Endothelial cell of umbilical vein (primary cell): ENCODE data around the gene GAPVD1. TPM values are rescaled to one million over a fixed set of nuclear protein-coding genes. Genes with fewer than 3 reads are reported as not detected.

Experiments
- BruUV-seq: library from RNA; stranded (reverse); fragments of 400-500 nt; replicated peaks from 2 replicates; lab custom pipeline; 2021; lab: Mats Ljungman, UMichigan
- CTCF ChIA-PET: fragments of 300-600, 350-600 bp; sonication (Branson Sonifier 250); formaldehyde crosslinking; loops from one replicate; lab custom pipeline; 2021; ENCODE audit warnings: antibody characterized with exemption, inconsistent platforms; lab: Charles Lee
- POLR2A ChIA-PET: fragments of 300-600, 350-600 bp; sonication (Branson Sonifier 250); formaldehyde crosslinking; loops from one replicate; lab custom pipeline; 2021; ENCODE audit warnings: antibody characterized with exemption, inconsistent platforms; lab: Charles Lee
- DNase-seq: peaks from one replicate; pipeline ENCODE4 v3.0.0-alpha.2; 2011; ENCODE audit warnings: low read depth, low spot score
- FAIRE-seq: peaks from 2 replicates; lab custom pipeline; 2011; peaks lifted over from hg19 to GRCh38; lab: Jason Lieb, UNC
- H2AFZ ChIP-seq: 2 replicates; pipeline ENCODE4 v1.6.0; 2012; ENCODE audit warnings: low read depth, low read length, control low read depth, inconsistent platforms
- H3K27ac ChIP-seq: 2 replicates; pipeline ENCODE4 v1.5.1; 2011; ENCODE audit warnings: low read depth, mild to moderate bottlenecking, control low read depth, low read length, moderate library complexity; ENCODE audit not compliant: insufficient read depth
- H3K27me3 ChIP-seq, 2 experiments: 2 replicates each; pipeline versions ENCODE4 v1.6.0 to v1.6.1; 2011; ENCODE audit warnings: low read length in 2 of 2, mixed read lengths in 1 of 2; ENCODE audit not compliant: control insufficient read depth in 2 of 2, insufficient read depth in 2 of 2
- H3K36me3 ChIP-seq, 2 experiments: 2 replicates in 1 of 2; 3 replicates in 1 of 2; pipeline ENCODE4 v1.5.1; 2011; ENCODE audit warnings: low read length in 2 of 2, mild to moderate bottlenecking in 1 of 2, moderate library complexity in 1 of 2; ENCODE audit not compliant: control insufficient read depth in 2 of 2, insufficient read depth in 2 of 2; ENCODE audit errors: extremely low read depth in 1 of 2
- H3K4me1 ChIP-seq: 3 replicates; pipeline ENCODE4 v1.5.1; 2011; ENCODE audit warnings: mild to moderate bottlenecking, low read length; ENCODE audit not compliant: control insufficient read depth, insufficient read depth; ENCODE audit errors: extremely low read depth
- H3K4me2 ChIP-seq: 2 replicates; pipeline ENCODE4 v1.6.1; 2011; ENCODE audit warnings: low read length, control low read depth, mixed read lengths; ENCODE audit not compliant: insufficient read depth
- H3K4me3 ChIP-seq, 3 experiments: fragments of 200-600 bp in 1 of 3; sonication (generic), shearing (Covaris generic) in 1 of 3; replicated peaks in 1 of 3; 2 replicates each; pipeline ENCODE4 v1.5.1; 2011 to 2016; ENCODE audit warnings: control low read depth in 3 of 3, low read length in 3 of 3, mild to moderate bottlenecking in 2 of 3, inconsistent platforms in 1 of 3, low read depth in 1 of 3, moderate library complexity in 1 of 3; ENCODE audit not compliant: insufficient read depth in 1 of 3
- H3K79me2 ChIP-seq: 2 replicates; pipeline ENCODE4 v1.6.0; 2012; ENCODE audit warnings: low read length, inconsistent platforms; ENCODE audit not compliant: control insufficient read depth, insufficient read depth
- H3K9ac ChIP-seq: replicated peaks from 2 replicates; pipeline ENCODE3; 2011; ENCODE audit warnings: low read length, control low read depth; ENCODE audit not compliant: insufficient read depth; ENCODE audit errors: extremely low read depth
- H3K9me1 ChIP-seq: replicated peaks from 3 replicates; pipeline ENCODE4 v1.6.0; 2011; ENCODE audit warnings: mild to moderate bottlenecking, low read length; ENCODE audit not compliant: control insufficient read depth, insufficient read depth; ENCODE audit errors: extremely low read depth
- H3K9me3 ChIP-seq: replicated peaks from 2 replicates; pipeline ENCODE4 v1.5.1; 2012; ENCODE audit warnings: low read length, inconsistent platforms; ENCODE audit not compliant: control insufficient read depth, insufficient read depth
- H4K20me1 ChIP-seq: replicated peaks from 2 replicates; pipeline ENCODE3; 2011; ENCODE audit warnings: mild to moderate bottlenecking, low read length; ENCODE audit not compliant: control insufficient read depth, insufficient read depth; ENCODE audit errors: extremely low read depth
- CTCF ChIP-seq, 2 donors: IDR thresholded peaks; 1 replicate in 1 of 2; 2 replicates in 1 of 2; pipeline ENCODE4 v1.5.1; 2011; ENCODE audit warnings: low read length in 2 of 2, mild to moderate bottlenecking in 2 of 2, moderate library complexity in 2 of 2, control low read depth in 1 of 2, inconsistent platforms in 1 of 2, low read depth in 1 of 2; ENCODE audit not compliant: insufficient read depth in 1 of 2; ENCODE audit errors: extremely low read depth in 1 of 2
- EZH2 ChIP-seq: IDR thresholded peaks from 2 replicates; pipeline ENCODE4 v1.6.1; 2012; ENCODE audit warnings: borderline replicate concordance, low read depth, mild to moderate bottlenecking, moderate library complexity, low read length, inconsistent platforms; ENCODE audit not compliant: severe bottlenecking
- FOS ChIP-seq: IDR thresholded peaks from 2 replicates; pipeline ENCODE4 v1.6.1; 2011; ENCODE audit warnings: mild to moderate bottlenecking, low read length, moderate library complexity, borderline replicate concordance; ENCODE audit not compliant: insufficient read depth
- GATA2 ChIP-seq: IDR thresholded peaks from 2 replicates; pipeline ENCODE4 v1.7.0; 2011; ENCODE audit warnings: low read depth, mild to moderate bottlenecking, moderate library complexity, mixed read lengths, low read length; ENCODE audit not compliant: insufficient read length, insufficient read depth
- JUN ChIP-seq: IDR thresholded peaks from 2 replicates; pipeline ENCODE4 v1.6.1; 2011; ENCODE audit warnings: borderline replicate concordance, low read depth; ENCODE audit not compliant: insufficient read length, insufficient read depth
- MYC ChIP-seq: IDR thresholded peaks from one replicate; pipeline ENCODE4 v1.6.1; 2011; ENCODE audit warnings: mild to moderate bottlenecking, low read depth, low read length
- POLR2A ChIP-seq: IDR thresholded peaks from 2 replicates; pipeline ENCODE4 v1.6.1; 2012; ENCODE audit warnings: low read depth, mild to moderate bottlenecking, control low read depth, low read length
- POLR2AphosphoS5 ChIP-seq: IDR thresholded peaks from 2 replicates; pipeline ENCODE4 v1.6.1; 2012; ENCODE audit warnings: low read depth, mild to moderate bottlenecking, control low read depth, low read length, moderate library complexity; ENCODE audit not compliant: insufficient read depth
- dilution Hi-C: fragments of 300-500 bp; cut with MboI; formaldehyde crosslinking; loops from one replicate; pipeline ENCODE4 v1.15.0; 2019; ENCODE audit warnings: low sequenced_read_pairs; ENCODE audit not compliant: extremely low pct_ligation_motif_present
- intact Hi-C: fragments of 100-400 bp; cut with micrococcal nuclease; formaldehyde crosslinking; loops from one replicate; pipeline ENCODE4 v1.10.0; 2022
- polyA plus RNA-seq, 4 experiments: library from polyadenylated mRNA; depleted of rRNA in 3 of 4; stranded (reverse) in 3 of 4; unstranded in 1 of 4; fragments of >200 nt; gene quantifications; 2 replicates each; pipeline versions ENCODE4 v1.2.1 to v1.2.3, GENCODE V29; 2011 to 2012; ENCODE audit warnings: missing spikeins in 1 of 4
- total RNA-seq: library from RNA; stranded (reverse); gene quantifications from 2 replicates; pipeline ENCODE4 v1.2.3, GENCODE V29; 2021
- TF ChIP-seq, protein P1 (sequence below): IDR thresholded peaks from 2 replicates; pipeline ENCODE4 v1.6.1; 2011; ENCODE audit not compliant: insufficient read depth, insufficient read length

The GAPVD1 gene
- total and polyA plus RNA-seq, 2 donors (not counting 3 experiments of a cell fraction or from before 2014, with no cell fraction given) = 10.7 to 53.2 TPM

DNA sequence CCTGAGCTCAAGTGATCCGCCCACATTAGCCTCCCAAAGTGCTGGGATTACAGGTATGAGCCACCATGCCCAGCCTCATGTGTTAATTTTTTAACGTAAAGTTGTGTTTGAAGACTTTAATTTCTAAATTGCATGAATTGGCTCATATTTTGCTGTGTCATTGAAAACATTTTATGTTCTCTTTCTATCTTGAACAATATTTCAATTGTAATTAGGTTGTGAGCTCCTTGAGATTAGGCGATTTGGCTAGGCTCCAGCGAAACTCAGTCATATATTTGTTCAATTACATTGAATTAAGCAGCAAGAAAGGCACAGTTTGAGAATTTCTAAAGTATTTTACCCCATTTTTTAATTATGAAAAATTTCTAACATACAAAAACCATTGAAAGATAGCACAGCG is 34.0 kb downstream of the GAPVD1 start:
- Histone ChIP-seq H3K9me1 (no peaks in the 10 kb centered on the region), H3K9ac (no peak overlapping the region), H3K79me2 (peaks cover 23% of the 10 kb centered on the region), H3K27me3 (no peaks in the 10 kb centered on the region), H3K9me3 (no peaks in the 10 kb centered on the region), H3K27ac (no peak overlapping the region), H4K20me1 (no peaks in the 10 kb centered on the region), H2AFZ (no peak overlapping the region), H3K4me1 (no peaks in the 10 kb centered on the region), H3K36me3 (no peaks in the 10 kb centered on the region), H3K4me2 (no peak overlapping the region), H3K4me3 (no peak overlapping the region)
- FAIRE-seq (no peak), DNase-seq (no peak)
- no TSS peak for BruUV-seq
- ChIA-PET POLR2A (no interaction called here), CTCF (interaction anchor here (0.6 to 1.4 kb wide), 3 partner anchors 9 to 1980 kb away, joined by 3 to 5 read pairs (median 3); no protein-coding TSS in a partner anchor)
- no peak for TF ChIP-seq CTCF (IDR thresholded peaks at IDR 0.05; ENCODE audit: extremely low read depth in 1 of 2, insufficient read depth in 1 of 2, low read depth in 1 of 2, low read length in 2 of 2)
- no peak for TF ChIP-seq POLR2AphosphoS5
- TF ChIP-seq MYC = no peak
- TF ChIP-seq, protein P1, sequence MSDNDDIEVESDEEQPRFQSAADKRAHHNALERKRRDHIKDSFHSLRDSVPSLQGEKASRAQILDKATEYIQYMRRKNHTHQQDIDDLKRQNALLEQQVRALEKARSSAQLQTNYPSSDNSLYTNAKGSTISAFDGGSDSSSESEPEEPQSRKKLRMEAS = no peak
- TF ChIP-seq FOS = no peak
- no peak for TF ChIP-seq JUN
- TF ChIP-seq EZH2 = no peak
- no peak for TF ChIP-seq GATA2
- no peak for TF ChIP-seq POLR2A
- intact Hi-C loops (no loop called here), dilution Hi-C loops (no loop called here)
